ENCODE measurements around the gene ZDHHC12.

Gene ZDHHC12

GRCh38 chr9:128685636-128686489 lies 38.1 kb downstream of the ZDHHC12 start:
- DNase-seq (ENCODE audit: low spot score), result no peak

GRCh38 chr9:128684325-128685199 lies 39.4 kb downstream of the ZDHHC12 start:
- DNase-seq (ENCODE audit: low spot score), result peak; percentile 74

- DNase-seq (ENCODE audit: low spot score), result no peak
These were observed 39.9 kb downstream of the ZDHHC12 start for GRCh38 chr9:128684065-128684324.

- DNase-seq (ENCODE audit: low spot score), result peak; percentile 69
These were observed 40.4 kb downstream of the ZDHHC12 start for GRCh38 chr9:128683340-128684064.

GRCh38 chr9:128677794-128678193 lies 46.1 kb downstream of the ZDHHC12 start:
- no peak for DNase-seq (ENCODE audit: low spot score)

GRCh38 chr9:128675382-128675781 lies 48.5 kb downstream of the ZDHHC12 start:
- DNase-seq (ENCODE audit: low spot score), result no peak

Measured in cerebellar cortex (tissue), 1 donor.